ENCODE results near the gene RALGAPA1.
A peak's percentile ranks its signal among the peaks of the same experiment; 100 is the strongest.
"Not testable (repeated sequence)": the region's sequence is repeated elsewhere in the genome, so short reads cannot be mapped to it uniquely, and the experiment has no call there.

RALGAPA1 gene

DNA sequence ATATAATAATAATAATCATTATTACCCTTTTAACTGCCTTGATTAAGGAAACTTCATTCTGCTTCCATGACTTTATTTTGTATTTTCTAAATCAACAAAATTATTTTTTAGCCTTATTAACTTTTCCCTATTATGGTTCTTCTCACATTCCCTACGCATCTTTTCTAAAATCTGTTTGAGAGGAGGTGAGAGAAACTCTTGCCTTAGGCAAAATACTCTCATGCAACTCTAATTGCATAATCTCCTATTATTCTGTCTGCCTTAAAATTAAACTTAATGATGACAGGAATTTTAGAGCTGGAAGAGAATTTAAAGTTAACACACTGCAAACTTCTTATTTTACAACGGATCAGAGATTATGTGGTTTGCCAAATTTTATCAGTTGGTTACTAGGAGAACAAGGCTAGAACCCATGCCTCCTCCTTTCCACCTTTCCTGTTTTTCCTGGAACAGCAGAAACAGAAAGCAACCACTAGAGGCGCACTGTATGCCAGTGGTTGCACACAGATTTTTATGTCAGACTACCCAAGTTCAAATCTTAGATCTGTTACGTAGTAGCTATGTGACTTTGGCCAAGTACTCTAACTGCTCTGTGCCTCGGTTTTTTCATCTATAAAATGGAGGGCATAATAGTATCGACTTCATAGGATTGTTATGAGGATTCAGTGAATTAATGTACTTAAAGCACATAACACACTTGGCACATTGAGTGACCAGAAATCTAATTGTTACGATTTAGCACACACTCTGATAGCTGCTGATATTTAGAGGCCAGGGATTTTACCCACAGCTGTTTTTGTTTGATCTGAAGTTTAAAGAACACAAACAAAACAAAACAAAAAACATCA lies 12.7 kb upstream of the RALGAPA1 start:
- DNase-seq, result peak; percentile 12

GRCh38 chr14:35819591-35820540 lies 10.8 kb upstream of the RALGAPA1 start:
- no peak for DNase-seq

DNA sequence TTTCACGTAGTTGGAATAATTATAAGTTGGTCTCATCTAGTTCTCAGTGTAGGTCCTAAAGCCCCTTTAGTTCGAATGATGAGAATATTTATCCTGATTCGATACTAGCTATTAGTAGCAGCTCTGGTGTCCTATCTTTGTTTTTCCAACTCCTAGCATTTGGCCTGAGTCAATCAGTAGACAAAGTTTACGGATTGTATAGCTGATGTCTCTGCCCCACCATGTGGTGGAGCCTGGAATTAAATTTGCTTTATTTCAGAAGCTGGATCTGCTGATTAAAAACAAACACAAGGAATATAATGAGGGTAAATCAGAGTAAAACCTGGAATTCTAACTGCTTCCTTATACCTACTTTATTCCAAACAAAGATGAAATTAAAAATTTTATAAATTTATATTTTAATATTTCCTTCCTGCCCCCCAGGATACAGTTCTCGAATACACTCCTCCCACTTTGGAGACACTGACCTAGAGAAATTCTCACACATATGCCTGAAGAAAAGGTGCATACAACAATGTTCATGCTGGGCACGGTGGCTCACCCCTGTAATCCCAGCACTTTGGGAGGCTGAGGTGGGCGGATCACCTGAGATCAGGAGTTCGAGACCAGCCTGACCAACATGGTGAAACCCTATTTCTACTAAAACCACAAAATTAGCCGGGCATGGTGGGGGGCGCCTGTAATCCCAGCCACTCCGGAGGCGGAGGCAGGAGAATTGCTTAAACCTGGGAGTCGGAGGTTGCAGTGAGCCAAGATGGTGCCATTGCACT lies 9.4 kb upstream of the RALGAPA1 start:
- peak; percentile 12 for DNase-seq

GRCh38 chr14:35814371-35815005 lies 5.4 kb upstream of the RALGAPA1 start:
- peak; percentile 70 for DNase-seq

GRCh38 chr14:35810963-35811362 lies 1.9 kb upstream of the RALGAPA1 start:
- no peak for DNase-seq

DNA sequence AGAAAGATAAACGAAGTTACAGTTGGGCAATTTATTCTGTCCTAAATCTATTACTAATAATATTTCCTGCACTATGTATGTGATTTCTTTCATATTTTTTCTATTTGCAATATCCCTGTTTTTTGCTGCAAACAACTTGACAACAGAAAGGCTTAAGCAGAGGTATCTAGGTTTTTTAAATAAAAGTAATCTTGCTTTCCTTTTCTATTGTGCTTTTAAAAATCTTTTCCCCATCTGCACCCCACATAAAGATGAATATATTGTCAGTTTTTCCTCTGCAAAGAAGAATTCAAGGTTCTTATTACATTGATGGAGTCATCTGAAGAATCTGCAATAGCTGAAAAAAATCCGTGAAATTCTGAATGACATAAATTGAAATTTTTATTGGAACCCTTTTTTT lies 502 bp upstream of the RALGAPA1 start:
- no peak for DNase-seq

DNA sequence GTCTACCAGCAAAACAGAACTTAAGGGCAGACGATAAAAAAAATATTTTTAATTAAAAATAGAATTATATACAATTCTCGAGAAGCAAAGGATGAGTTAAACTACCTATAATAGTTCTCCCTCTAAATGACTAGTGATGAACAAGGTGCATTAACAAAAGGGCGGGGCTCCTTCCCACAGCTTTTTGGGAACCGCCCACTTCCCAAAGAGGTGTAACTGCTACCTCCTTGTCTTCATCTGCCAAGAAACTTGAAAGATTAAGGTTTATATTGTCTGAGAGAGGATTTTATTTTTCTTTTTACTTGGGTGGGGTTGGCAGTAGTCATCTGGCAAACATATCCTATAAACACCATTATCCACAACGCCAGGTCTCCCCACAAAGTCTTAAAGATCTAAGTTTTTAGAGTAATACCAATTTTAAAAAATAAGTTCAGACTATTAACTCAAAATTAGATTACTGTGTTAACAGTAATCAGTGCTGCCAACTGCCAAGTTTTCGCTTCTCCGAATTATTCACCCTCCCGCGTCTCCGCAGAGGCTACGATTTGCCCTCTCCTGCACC lies 938 bp downstream of the RALGAPA1 start:
- DNase-seq, result peak; percentile 10

- DNase-seq, result no peak
These were observed 1.7 kb downstream of the RALGAPA1 start for GRCh38 chr14:35807131-35807961.

- DNase-seq, result no peak
These were observed 2.8 kb downstream of the RALGAPA1 start for GRCh38 chr14:35806006-35806907.

GRCh38 chr14:35797796-35798195 lies 11.3 kb downstream of the RALGAPA1 start:
- no peak for DNase-seq

- no peak for DNase-seq
These were observed 19.4 kb downstream of the RALGAPA1 start for GRCh38 chr14:35789651-35790050.

DNA sequence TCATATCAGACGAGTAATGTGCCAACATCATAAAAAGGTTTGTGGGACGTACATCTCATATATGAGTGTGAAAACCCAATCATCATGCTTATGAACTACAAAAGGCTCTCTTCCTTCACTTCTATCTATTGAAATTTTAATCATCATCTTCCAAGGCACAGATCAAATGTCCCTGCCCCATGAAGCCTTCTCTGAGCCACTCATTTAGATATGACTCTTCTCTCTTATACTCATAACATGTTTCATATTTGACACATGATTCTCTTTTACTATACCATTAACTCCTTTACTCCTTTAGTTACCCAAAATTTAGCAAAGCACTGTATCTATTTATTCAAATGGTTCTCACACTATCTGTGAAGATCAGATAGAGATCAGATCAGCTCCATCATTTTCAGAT lies 22.2 kb downstream of the RALGAPA1 start:
- DNase-seq, result no peak

- DNase-seq, result no peak
These were observed 25.4 kb downstream of the RALGAPA1 start for GRCh38 chr14:35783699-35784098.

GRCh38 chr14:35779368-35779767 lies 29.7 kb downstream of the RALGAPA1 start:
- no peak for DNase-seq

GRCh38 chr14:35777550-35777949 lies 31.5 kb downstream of the RALGAPA1 start:
- DNase-seq, result not testable (repeated sequence)

GRCh38 chr14:35776823-35777222 lies 32.3 kb downstream of the RALGAPA1 start:
- DNase-seq, result no peak

DNA sequence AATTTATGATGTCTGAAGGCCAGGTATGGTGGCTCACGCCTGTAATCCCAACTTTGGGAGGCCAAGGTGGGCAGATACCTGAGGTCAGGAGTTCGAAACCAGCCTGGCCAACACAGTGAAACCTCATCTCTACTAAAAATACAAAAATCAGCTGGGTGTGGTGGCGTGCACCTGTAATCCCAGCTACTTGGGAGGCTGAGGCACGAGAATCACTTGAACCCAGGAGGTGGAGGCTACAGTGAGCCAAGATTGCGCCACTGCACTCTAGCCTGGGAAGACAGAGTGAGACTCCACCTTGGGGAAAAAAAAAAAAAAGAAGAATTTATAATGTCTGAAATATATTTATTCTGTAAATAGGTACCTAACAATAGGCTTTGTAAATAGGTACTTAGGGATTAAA lies 33.0 kb downstream of the RALGAPA1 start:
- DNase-seq, result not testable (repeated sequence)

- DNase-seq, result no peak
These were observed 42.4 kb downstream of the RALGAPA1 start for GRCh38 chr14:35766700-35767082.

GRCh38 chr14:35766036-35766699 lies 42.9 kb downstream of the RALGAPA1 start:
- DNase-seq, result no peak

Data from central memory CD4-positive, alpha-beta T cell (primary cell).